GM21390 (cell line): ENCODE measurements around the gene RHOH.
"Not testable (repeated sequence)": the region's sequence is repeated elsewhere in the genome, so short reads cannot be mapped to it uniquely, and the experiment has no call there.

Source experiments
- ATAC-seq: cut with Tn5 transposase; IDR thresholded peaks from one replicate; pipeline ENCODE4 v1.9.1; 2021; ENCODE audit not compliant: unreplicated experiment

Gene RHOH

DNA sequence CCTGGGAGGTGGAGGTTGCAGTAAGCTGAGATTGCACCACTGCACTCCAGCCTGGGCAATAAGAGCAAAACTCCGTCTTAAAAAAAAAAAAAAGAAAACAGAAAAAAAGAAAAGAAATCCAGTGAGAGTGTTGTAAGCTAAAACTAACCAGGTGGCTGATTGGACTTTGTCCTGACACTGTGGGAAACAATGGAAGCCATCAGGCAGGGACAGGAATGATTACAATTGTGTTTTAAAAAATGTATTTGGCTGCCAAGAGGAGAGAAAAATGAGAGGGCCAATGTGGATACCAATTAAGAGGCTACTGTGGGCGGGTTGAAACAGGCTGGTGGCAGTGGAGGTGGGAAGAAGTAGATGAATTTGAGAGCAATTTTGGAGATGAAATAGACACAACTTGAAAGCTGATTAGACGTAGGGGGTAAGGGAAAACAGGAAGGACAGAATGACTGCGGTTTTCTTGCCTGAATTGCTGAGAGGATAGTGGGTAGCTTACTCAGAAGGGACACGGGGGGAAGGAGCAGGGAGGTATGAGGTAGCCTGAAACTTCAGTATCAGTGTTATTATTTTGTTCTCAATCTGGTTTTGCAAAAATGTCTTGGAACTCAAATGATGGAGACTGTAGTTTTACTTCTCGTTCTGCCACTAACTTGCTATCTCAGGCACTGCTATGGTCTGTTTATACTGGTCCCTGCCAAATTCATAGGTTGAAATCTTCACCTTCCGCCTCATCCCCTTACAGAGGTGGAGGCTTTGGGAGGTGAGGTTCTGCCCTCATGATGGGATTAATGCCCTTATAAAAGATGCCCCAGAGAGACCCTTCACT is 92.7 kb downstream of the RHOH start:
- ATAC-seq = peak; percentile 52

DNA sequence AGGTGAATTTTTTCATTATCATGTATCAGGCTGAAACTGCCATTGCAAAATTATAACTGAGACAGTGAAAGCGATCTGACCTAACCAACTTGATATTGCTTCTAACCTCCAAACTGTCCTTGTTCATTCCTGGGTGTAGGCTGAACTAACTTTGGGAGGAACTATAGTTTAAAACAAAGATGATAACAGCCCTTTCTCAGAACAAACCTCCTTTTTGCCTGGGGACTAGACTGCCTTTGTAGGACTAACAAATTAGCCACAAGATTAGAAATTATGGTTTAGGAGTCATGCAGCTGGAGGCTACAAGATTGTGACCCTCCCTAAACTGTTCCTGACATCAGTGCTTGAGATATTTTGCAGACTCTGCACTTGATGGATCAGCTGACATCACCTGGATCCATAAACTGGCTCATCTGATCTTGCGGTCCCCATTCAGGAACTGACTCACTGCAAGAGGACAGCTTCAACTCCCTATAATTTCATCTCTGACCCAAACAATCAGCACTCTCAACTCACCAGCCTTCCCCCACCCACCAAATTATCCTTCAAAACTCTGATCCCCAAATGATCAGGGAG is 93.9 kb downstream of the RHOH start:
- not testable (repeated sequence) for ATAC-seq

DNA sequence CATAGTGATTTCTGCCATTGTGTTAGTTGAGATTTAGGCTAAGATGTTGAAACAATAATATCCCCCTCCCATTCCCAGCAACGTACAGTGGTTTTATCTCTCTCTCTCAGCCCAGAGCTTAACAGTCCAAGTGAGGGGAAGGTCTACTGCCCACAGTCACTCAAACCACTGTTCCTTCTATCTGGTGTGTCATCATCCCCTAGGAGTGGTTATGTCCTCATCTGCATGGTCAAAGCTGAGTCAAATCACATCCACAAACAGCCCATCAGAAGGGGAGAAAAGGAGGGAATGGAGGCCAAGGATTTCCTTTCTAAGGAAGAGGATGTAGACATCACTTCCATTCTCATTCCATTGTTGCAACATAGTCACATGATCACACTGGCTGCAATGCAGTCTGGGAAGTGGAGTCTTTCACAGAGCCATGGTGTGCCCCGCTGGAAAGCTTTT is 95.5 kb downstream of the RHOH start:
- no peak for ATAC-seq

DNA sequence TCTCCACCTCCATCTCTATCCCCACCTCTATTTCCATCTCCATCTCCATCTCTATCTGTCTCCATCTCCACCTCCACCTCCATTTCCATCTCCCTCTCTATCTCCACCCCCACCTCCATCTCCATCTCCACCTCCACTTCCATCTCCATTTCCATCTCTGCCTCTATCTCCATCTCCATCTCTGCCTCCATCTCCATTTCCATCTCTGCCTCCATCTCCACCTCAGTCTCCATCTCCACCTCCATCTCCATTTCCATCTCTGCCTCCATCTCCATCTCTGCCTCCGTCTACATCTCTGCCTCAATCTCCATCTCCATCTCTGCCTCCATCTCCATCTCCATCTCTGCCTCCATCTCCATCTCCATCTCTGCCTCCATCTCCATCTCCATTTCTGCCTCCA is 97.5 kb downstream of the RHOH start:
- no peak for ATAC-seq

DNA sequence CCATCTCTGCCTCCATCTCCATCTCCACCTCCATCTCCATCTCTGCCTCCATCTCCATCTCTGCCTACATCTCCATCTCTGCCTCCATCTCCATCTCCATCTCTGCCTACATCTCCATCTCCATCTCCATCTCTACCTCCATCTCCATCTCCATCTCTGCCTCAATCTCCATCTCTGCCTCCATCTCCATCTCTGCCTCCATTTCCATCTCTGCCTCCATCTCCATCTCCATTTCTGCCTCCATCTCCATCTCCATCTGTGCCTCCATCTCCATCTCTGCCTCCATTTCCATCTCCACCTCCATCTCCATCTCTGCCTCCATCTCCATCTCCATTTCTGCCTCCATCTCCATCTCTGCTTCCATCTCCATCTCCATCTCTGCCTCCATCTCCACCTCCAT is 98.2 kb downstream of the RHOH start:
- not testable (repeated sequence) for ATAC-seq

DNA sequence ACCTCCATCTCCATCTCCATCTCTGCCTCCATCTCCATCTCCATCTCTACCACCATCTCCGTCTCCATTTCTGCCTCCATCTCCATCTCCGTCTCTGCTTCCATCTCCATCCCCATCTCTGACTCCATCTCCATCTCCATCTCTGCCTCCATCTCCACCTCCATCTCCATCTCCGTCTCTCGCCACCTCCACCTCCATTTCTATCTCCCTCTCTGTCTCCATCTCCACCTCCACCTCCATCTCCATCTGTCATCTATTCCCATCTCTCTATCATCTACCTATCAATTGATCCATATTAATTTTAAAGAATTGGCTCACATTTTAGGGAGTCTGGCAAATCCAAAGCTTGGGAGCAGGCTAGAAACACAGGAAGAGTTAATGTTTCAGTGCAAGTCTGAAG is 98.7 kb downstream of the RHOH start:
- no peak for ATAC-seq
